ENCODE data around the gene FLNB.

FLNB gene

DNA sequence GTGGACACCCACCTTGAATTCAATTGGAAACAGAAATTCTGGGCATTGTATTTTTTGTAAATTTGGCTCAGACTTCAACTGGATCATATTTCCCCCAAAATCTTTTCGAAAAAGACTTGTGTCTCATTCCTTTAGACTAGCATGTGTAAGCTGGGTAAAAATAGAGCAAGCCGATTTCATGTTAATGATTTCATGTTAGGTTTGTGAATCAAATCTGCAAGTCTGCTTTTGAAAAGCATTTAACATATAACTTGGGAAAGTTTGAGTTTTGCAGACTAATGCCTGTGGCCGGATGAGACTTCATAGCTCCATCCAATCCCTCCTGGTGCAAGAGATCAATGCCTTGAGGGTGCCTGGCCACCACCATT is 64.5 kb downstream of the FLNB start:
- TF ChIP-seq CTCF (IDR thresholded peaks at IDR 0.05): no peak

GRCh38 chr3:58073301-58074108 is 65.3 kb downstream of the FLNB start:
- peaks cover 21% of the 10 kb centered on the region for H3K36me3 Mint-ChIP-seq (ENCODE audit: low read depth)
- no peak for DNase-seq
- no peak overlapping the region for H3K4me3 Mint-ChIP-seq
- H3K4me1 Mint-ChIP-seq: peaks cover 50% of the 10 kb centered on the region
- no peaks in the 10 kb centered on the region for H3K9me3 Mint-ChIP-seq
- no peaks in the 10 kb centered on the region for H3K27me3 Mint-ChIP-seq (ENCODE audit: low read depth, poor library complexity)
- H3K27ac Mint-ChIP-seq: peak overlapping the region; percentile 41
- no peak for TF ChIP-seq CTCF (IDR thresholded peaks at IDR 0.05)

More for the DNA sequence above, 64.5 kb downstream of the FLNB start:
- H3K4me3 Mint-ChIP-seq: no peak overlapping the region
- no peak overlapping the region for H3K27ac Mint-ChIP-seq
- H3K36me3 Mint-ChIP-seq (ENCODE audit: low read depth): peaks cover 14% of the 10 kb centered on the region
- DNase-seq: no peak
- peaks cover 58% of the 10 kb centered on the region for H3K4me1 Mint-ChIP-seq
- H3K27me3 Mint-ChIP-seq (ENCODE audit: low read depth, poor library complexity): no peaks in the 10 kb centered on the region
- H3K9me3 Mint-ChIP-seq: no peaks in the 10 kb centered on the region

- TF ChIP-seq CTCF (IDR thresholded peaks at IDR 0.05): no peak
- Mint-ChIP-seq H3K9me3 (no peaks in the 10 kb centered on the region), H3K27me3 (ENCODE audit: low read depth, poor library complexity) (no peaks in the 10 kb centered on the region), H3K4me1 (peaks cover 46% of the 10 kb centered on the region), H3K27ac (no peak overlapping the region), H3K4me3 (no peak overlapping the region), H3K36me3 (ENCODE audit: low read depth) (peaks cover 27% of the 10 kb centered on the region)
- no peak for DNase-seq
Observed at GRCh38 chr3:58074116-58074715, 66.0 kb downstream of the FLNB start.

DNA sequence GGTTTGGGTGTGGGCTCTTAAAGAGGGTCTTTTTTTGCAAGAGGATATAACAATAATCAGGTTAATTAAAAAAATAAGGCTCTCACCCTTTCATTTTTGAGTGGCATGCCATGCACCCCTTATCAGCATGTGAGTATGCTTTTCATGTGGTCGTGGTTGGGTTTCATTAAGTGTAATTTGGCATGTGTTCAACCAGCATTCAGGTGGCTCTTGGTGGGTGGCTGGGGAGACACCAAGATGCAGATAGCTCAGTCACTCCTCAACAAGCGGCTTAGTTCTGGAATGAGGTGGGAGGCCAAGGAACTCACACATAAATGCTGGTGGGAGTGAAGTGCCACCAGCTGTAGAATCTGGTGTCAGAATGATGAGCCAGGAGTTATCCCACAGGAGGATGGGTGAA is 66.8 kb downstream of the FLNB start:
- Mint-ChIP-seq H3K27me3 (ENCODE audit: low read depth, poor library complexity) (no peaks in the 10 kb centered on the region), H3K9me3 (no peaks in the 10 kb centered on the region), H3K36me3 (ENCODE audit: low read depth) (peaks cover 34% of the 10 kb centered on the region), H3K4me3 (no peak overlapping the region), H3K27ac (peak overlapping the region; percentile 1), H3K4me1 (peaks cover 48% of the 10 kb centered on the region)
- no peak for TF ChIP-seq CTCF (IDR thresholded peaks at IDR 0.05)
- no peak for DNase-seq

- Mint-ChIP-seq H3K36me3 (ENCODE audit: low read depth) (peaks cover 57% of the 10 kb centered on the region), H3K9me3 (no peaks in the 10 kb centered on the region)
- no peak for TF ChIP-seq CTCF (IDR thresholded peaks at IDR 0.05)
Observed at GRCh38 chr3:58077596-58078285, 69.5 kb downstream of the FLNB start.

More at GRCh38 chr3:58077596-58078285, 69.5 kb downstream of the FLNB start:
- H3K4me1 Mint-ChIP-seq: peaks cover 43% of the 10 kb centered on the region
- H3K27ac Mint-ChIP-seq: no peak overlapping the region
- H3K4me3 Mint-ChIP-seq: no peak overlapping the region
- DNase-seq: no peak
- H3K27me3 Mint-ChIP-seq (ENCODE audit: low read depth, poor library complexity): no peaks in the 10 kb centered on the region
